Prostate gland (tissue), 2 donors: Measurements from ENCODE around the gene IGF2BP1.

Source experiments
- CTCF ChIP-seq, 4 experiments: fragments of 200-600 bp in 2 of 4; fragments of 450-650 bp in 2 of 4; sonication (generic) in 2 of 4; IDR thresholded peaks; 1 replicate in 3 of 4; 2 replicates in 1 of 4; pipeline ENCODE4 v1.5.1; 2016 to 2019; ENCODE audit warnings: antibody characterized with exemption in 4 of 4, mild to moderate bottlenecking in 2 of 4, moderate library complexity in 2 of 4
- POLR2A ChIP-seq: fragments of 450-650 bp; IDR thresholded peaks from one replicate; pipeline ENCODE4 v1.6.1; 2016; ENCODE audit warnings: antibody characterized with exemption, mild to moderate bottlenecking
- POLR2AphosphoS5 ChIP-seq: sonication (generic); formaldehyde crosslinking; IDR thresholded peaks from one replicate; pipeline ENCODE4 v1.6.1; 2017; ENCODE audit warnings: antibody characterized with exemption

GRCh38 chr17:49090878-49091594, 93.9 kb downstream of the IGF2BP1 start:
- TF ChIP-seq CTCF (IDR thresholded peaks at IDR 0.05) (no peak), POLR2A (no peak), POLR2AphosphoS5 (no peak)
